LNCAP (cell line): ENCODE results near the gene LMAN1.

Experiments used
- TF ChIP-seq, protein P1 (sequence below): fragments of 450-650 bp; IDR thresholded peaks from 2 replicates; pipeline ENCODE4 v1.5.1; 2017; ENCODE audit warnings: mild to moderate bottlenecking

Gene LMAN1

DNA sequence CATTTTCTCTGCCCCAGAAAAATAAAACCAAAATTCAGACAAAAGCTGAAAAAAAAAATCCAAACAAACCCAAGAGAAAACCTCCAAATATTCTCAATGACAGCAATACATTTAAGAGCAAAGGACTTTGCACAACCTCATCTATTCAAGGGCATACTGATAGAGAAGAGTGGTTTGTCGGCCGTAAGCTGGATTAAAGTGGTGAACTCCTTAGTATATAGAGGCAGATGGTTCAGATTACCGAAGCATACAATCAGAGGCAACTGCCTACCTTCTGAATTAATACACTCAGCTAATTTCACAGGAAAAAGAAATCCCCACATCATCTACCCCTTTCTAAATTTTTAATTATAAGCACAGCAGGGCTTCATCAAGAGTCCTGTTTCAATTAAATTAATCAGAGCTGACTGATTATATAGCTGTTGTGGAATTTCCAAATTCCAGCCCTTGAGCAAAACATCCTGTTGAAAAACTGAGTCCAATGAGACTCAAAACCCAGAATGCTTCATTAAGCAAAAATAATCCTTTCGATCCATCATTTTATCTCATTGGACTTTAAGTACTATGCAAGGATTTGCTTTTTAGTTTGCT lies 40.5 kb downstream of the LMAN1 start, which contains the start of gene CPLX4:
Gene CPLX4, minus strand, starts transcription at position 190 of the 591 bp plus-strand sequence. Its CDS starts 187 bp downstream, at position 3.
- TF ChIP-seq, protein P1, sequence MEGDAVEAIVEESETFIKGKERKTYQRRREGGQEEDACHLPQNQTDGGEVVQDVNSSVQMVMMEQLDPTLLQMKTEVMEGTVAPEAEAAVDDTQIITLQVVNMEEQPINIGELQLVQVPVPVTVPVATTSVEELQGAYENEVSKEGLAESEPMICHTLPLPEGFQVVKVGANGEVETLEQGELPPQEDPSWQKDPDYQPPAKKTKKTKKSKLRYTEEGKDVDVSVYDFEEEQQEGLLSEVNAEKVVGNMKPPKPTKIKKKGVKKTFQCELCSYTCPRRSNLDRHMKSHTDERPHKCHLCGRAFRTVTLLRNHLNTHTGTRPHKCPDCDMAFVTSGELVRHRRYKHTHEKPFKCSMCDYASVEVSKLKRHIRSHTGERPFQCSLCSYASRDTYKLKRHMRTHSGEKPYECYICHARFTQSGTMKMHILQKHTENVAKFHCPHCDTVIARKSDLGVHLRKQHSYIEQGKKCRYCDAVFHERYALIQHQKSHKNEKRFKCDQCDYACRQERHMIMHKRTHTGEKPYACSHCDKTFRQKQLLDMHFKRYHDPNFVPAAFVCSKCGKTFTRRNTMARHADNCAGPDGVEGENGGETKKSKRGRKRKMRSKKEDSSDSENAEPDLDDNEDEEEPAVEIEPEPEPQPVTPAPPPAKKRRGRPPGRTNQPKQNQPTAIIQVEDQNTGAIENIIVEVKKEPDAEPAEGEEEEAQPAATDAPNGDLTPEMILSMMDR, result no peak

DNA sequence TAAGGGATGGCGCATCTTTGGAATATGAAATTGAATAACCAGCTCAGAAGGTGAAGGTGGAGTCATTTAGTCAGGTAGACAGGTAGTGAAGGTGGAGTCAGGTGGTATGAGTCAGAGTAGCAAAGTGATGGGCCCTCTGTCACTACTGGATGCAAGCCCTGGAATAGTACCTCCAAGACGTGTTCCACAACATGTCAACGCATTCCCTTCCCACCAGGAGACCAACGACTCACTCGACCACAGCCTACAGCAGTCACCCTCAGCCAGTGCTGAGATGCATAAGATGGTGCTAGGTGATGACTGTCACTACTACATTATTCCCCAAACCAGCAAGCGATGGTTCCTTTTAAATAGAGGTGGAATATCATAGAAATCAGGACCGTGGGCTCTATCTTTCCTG lies 47.4 kb downstream of the LMAN1 start:
- TF ChIP-seq, protein P1, result no peak

DNA sequence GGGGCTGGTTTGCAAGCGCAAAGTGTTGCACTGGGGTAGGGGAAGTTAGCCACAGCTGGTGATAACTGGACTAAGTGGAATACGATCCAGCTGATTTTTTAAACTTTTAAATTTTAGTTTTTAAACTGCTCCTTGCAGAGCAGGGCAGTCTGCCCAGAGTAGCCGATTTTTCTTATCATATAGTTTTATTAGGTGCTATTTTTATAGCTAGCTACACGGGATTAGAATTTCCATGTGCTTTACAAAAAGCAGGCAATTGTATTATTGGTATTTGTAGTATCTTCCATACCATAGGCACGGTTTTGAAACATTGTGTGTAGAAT lies 50.2 kb downstream of the LMAN1 start:
- TF ChIP-seq, protein P1, result no peak

DNA sequence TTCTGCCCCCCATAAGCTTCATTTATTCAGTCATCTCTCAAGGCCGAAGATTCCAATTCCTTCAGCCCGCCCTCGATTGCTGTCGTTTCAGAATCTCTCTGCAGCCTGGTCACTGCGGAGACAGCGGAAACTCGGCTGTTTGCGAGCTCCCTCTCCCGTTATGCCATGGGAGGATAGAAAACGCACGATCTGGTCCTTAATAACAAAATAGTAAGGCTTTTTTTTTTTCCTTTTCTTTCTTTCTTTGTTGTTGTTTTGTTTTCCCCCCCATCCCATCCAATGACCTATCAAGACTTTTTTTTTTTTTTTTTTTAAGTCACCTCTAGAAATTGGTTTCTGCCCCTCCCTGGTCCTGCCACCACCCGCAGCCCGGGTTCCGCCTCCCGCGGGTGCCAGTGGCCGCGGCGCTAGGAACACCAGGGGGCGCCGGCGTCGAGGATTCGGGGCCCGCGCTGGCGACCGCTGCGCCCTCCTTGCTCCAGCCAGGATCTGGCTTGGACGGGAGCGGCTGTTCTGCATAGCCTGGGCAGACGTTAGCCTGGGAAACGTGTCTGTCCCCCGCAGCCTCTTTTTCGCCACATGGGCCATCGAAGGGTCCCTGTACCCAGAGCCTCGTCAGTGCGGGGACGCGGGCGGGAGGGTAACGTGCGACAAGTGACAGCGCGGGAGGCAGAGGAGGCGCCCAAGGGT lies 50.7 kb downstream of the LMAN1 start:
- TF ChIP-seq, protein P1, result peak; percentile 96

DNA sequence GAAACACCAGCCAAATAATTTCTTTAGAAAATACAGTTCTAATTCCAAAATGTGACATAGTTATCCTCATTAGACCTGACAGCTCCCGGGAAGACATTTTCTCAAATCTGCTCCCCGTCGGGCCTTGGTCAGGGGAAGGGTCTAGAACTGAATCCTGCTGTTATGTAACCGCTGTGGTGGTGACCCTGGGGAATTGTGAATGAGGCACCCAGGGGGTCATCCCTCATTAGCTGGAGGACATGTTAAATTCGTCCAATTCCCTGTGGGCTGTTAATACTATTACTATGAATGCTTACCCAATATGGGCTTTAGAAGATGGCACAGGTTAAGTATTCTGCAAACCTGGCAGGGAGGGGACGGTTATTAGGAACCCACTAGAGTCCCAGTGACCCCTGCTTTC lies 52.4 kb downstream of the LMAN1 start:
- TF ChIP-seq, protein P1, result no peak

DNA sequence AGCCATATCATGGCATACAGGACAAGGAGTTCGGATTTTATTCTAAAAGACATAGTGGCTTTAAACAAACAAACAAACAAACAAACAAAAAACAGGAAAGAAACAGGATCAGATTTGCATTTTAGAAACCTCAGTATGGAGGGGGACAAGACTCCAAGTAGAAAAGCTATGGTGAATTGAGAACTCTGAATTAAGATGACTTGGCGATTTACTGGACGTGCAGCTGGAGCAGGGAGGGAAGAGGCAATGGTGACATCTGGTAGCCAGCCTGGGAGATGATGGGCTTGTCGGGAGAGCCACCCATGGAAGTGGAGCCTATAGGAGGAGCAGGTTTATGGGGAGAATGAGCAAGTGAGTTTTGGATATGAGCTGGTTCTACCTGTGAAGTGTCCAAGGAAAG lies 53.8 kb downstream of the LMAN1 start:
- TF ChIP-seq, protein P1, result no peak

DNA sequence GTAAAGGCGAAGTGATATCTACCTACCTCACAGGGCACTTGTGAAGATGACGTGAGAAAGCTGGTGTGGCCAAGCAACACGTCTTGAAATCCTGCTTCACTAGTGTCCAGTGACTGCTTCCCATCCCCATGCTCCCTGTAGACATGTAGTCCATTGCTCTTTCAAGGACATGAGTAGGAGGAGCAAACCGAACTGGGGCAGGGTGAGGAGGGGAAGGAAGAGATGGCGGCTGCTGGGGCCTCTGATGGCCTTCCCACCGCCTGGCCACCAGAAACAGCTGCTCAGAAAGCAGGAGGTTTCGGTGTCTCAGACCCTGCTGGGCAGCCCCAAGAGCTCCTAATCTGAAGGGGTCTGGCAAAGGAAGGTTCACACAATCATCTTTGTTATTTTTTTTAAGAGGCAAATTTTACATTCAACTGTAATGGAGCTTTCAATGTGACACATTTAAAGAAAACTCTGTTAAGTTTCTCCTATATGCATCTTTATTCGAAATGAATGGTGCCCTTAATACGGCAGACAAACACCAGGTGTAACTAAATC lies 55.3 kb downstream of the LMAN1 start:
- TF ChIP-seq, protein P1, result no peak
